T-helper 2 cell treated with Interferon-gamma antibody and Interleukin-4, amounts not matched to agents 5 μg/mL and 100 μg/mL, for 36 hours (primary cell): ENCODE results near the gene RABGEF1.
"Not testable (repeated sequence)": the region's sequence is repeated elsewhere in the genome, so short reads cannot be mapped to it uniquely, and the experiment has no call there.

Source experiments
- DNase-seq: peaks from one replicate; pipeline ENCODE4 v3.0.0; 2021; ENCODE audit warnings: low spot score
- H3K27ac Mint-ChIP-seq: one replicate; pipeline ENCODE4 v1.8.0; 2021; ENCODE audit warnings: mild to moderate bottlenecking, mixed read lengths
- H3K27me3 Mint-ChIP-seq: one replicate; pipeline ENCODE4 v1.8.0; 2021; ENCODE audit warnings: low read depth, mixed read lengths
- H3K36me3 Mint-ChIP-seq: one replicate; pipeline ENCODE4 v1.8.0; 2021; ENCODE audit warnings: low read depth, mixed read lengths
- H3K4me1 Mint-ChIP-seq: one replicate; pipeline ENCODE4 v1.8.0; 2021; ENCODE audit warnings: low read depth, mixed read lengths
- H3K4me3 Mint-ChIP-seq: one replicate; pipeline ENCODE4 v1.8.0; 2022; ENCODE audit warnings: mild to moderate bottlenecking, moderate library complexity, mixed read lengths
- H3K9me3 Mint-ChIP-seq: one replicate; pipeline ENCODE4 v1.8.0; 2021; ENCODE audit warnings: mixed read lengths

RABGEF1 gene

DNA sequence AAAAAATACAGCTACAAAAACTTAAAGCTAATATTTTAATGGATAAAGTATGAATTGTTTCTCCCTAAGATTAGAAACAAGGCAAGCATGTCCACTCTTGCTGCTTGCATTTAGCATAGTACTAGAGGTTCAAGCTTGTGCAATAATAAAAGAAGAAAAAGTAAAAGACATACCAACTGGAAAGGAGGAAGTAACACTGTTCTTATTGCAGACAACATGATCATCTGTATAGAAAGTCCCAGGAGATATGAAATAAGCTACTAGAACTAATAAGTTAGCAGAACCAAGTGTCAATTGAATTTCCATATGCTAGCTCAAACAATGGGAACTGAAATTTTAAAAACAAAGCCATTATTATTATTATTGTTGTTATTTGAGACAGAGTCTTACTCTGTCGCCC lies 20.0 kb upstream of the RABGEF1 start:
- no peak for DNase-seq
- Mint-ChIP-seq H3K9me3 (peaks cover 24% of the 10 kb centered on the region), H3K36me3 (peaks cover 17% of the 10 kb centered on the region), H3K27ac (no peak overlapping the region), H3K4me3 (no peak overlapping the region), H3K4me1 (no peaks in the 10 kb centered on the region), H3K27me3 (no peaks in the 10 kb centered on the region)

DNA sequence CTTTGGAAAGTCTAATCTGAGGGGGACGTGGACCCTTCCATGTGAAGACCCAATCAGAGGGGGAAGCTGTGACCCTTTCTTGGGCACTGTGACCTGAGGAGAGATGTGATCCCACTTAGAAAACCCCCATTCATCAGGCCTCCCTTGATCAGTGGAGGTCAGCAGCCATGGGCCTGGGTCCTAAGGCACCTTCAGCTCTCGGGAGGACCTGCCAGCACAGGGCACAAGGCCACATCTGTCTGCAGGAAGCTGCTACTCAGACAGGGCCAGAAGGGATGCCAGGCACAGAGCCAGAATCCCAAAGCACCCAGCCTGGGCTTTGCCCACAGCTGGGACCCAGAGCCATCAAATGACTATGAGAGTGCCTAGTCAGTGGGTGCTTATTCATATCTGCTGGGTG lies 14.7 kb upstream of the RABGEF1 start:
- no peak overlapping the region for H3K27ac Mint-ChIP-seq
- no peak for DNase-seq
- H3K4me3 Mint-ChIP-seq = no peak overlapping the region
- H3K27me3 Mint-ChIP-seq = no peaks in the 10 kb centered on the region
- peaks cover 20% of the 10 kb centered on the region for H3K36me3 Mint-ChIP-seq
- H3K9me3 Mint-ChIP-seq = peaks cover 25% of the 10 kb centered on the region
- no peaks in the 10 kb centered on the region for H3K4me1 Mint-ChIP-seq

DNA sequence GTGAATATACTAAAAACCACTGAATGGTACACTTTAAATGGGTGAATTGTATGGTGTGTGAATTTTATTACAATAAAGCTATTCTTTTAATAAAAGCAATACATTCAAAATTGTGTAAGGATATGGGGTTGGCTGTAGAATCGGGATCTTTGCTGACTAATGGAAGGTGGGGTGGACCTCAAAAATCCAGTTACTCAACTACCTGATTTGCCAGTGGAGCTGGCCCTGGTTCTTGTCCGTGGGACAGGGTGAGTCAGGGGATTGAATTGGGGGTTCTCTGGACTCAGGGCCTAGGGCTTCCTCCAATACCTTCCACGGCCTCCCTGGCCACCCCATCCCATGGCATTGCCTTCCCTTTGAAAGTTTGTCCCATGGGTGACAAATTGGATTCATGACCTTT lies 13.5 kb upstream of the RABGEF1 start:
- Mint-ChIP-seq H3K4me3 (no peak overlapping the region), H3K27ac (no peak overlapping the region), H3K36me3 (peaks cover 20% of the 10 kb centered on the region), H3K27me3 (no peaks in the 10 kb centered on the region), H3K4me1 (no peaks in the 10 kb centered on the region), H3K9me3 (peaks cover 22% of the 10 kb centered on the region)
- no peak for DNase-seq

DNA sequence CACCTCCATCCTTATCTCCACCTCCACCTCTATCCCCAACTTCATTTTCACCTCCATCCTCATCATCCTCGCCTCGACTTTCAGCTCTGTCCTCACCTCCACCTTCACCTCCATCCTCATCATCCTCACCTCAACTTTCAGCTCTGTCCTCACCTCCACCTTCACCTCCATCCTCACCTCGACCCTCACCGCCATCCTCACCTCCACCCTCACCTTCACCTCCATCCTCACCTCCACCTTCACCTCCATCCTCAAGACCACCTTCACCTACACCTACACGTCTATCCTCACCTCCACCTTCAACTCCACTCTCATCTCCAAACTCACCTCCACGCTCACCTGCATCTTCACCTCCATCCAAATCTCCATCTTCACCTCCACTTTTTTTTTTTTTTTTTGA lies 12.0 kb upstream of the RABGEF1 start:
- no peaks in the 10 kb centered on the region for H3K27me3 Mint-ChIP-seq
- no peak for DNase-seq
- peaks cover 17% of the 10 kb centered on the region for H3K36me3 Mint-ChIP-seq
- H3K9me3 Mint-ChIP-seq = peaks cover 16% of the 10 kb centered on the region
- no peak overlapping the region for H3K27ac Mint-ChIP-seq
- no peaks in the 10 kb centered on the region for H3K4me1 Mint-ChIP-seq
- H3K4me3 Mint-ChIP-seq = no peak overlapping the region

DNA sequence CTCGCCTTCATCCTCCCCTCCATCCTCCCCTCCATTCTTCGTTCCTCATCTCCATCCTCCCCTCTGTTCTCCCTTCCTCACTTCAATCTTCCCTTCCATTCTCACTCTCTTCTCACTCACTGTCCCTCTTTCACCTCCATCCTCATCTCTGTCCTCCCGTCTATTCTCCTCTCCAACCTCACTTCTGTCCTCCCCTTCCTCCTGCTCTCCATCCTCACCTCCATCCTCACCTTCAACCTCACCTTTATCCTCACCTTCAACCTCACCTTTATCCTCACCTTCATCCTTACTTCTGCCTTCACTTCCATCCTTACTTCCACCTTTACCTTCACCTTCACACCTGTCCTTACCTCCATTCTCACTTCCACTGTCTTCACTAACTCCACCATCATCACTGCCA lies 11.3 kb upstream of the RABGEF1 start:
- no peak for DNase-seq
- no peaks in the 10 kb centered on the region for H3K4me1 Mint-ChIP-seq
- H3K27ac Mint-ChIP-seq = no peak overlapping the region
- H3K27me3 Mint-ChIP-seq = no peaks in the 10 kb centered on the region
- H3K9me3 Mint-ChIP-seq = peaks cover 12% of the 10 kb centered on the region
- H3K36me3 Mint-ChIP-seq = peaks cover 14% of the 10 kb centered on the region
- no peak overlapping the region for H3K4me3 Mint-ChIP-seq

DNA sequence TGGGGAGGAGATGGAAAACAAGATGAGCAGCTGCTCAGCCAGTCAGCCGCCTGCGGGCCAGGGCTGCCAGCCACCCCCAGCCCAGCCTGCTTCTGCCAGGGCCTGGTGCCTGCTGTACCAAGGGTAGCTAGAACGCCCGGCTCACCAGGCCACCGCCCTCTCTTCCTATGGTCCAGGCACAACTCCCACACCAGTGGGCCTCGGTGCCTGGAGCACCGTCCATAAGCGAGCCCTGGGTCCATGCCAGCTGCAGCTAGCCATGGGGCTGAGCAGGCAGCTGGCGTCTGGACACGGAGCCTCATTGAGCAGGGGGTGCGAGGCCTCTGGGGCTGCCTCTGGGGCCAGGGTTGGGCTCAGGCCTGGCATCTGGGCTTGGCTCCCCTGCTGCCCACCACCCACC lies 8.5 kb upstream of the RABGEF1 start:
- H3K4me1 Mint-ChIP-seq = peaks cover 2% of the 10 kb centered on the region
- H3K36me3 Mint-ChIP-seq = peaks cover 20% of the 10 kb centered on the region
- H3K9me3 Mint-ChIP-seq = peaks cover 14% of the 10 kb centered on the region
- DNase-seq = no peak
- H3K27me3 Mint-ChIP-seq = no peaks in the 10 kb centered on the region
- no peak overlapping the region for H3K27ac Mint-ChIP-seq
- H3K4me3 Mint-ChIP-seq = no peak overlapping the region

DNA sequence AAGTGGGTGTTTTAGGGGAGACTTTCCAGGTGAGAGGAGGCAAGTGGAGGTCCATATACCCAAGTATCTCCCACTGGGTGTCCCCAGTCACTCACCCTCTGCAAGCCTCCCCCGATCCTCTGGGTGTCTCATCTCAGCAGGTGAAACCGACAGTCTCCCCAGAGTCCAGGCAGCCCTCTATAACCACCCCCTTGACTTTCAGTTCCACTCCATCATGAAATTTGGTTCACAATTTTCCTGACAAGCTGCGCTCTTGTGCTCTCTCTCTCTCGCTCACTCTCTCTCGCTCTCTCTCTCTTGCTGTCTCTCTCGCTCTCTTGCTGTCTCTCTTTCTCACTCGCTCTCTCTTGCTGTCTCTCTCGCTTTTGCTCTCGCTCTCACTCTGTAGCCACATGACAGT lies 8.1 kb upstream of the RABGEF1 start:
- H3K27ac Mint-ChIP-seq = no peak overlapping the region
- H3K4me3 Mint-ChIP-seq = no peak overlapping the region
- peaks cover 14% of the 10 kb centered on the region for H3K9me3 Mint-ChIP-seq
- H3K4me1 Mint-ChIP-seq = peaks cover 2% of the 10 kb centered on the region
- DNase-seq = no peak
- no peaks in the 10 kb centered on the region for H3K27me3 Mint-ChIP-seq
- peaks cover 22% of the 10 kb centered on the region for H3K36me3 Mint-ChIP-seq

DNA sequence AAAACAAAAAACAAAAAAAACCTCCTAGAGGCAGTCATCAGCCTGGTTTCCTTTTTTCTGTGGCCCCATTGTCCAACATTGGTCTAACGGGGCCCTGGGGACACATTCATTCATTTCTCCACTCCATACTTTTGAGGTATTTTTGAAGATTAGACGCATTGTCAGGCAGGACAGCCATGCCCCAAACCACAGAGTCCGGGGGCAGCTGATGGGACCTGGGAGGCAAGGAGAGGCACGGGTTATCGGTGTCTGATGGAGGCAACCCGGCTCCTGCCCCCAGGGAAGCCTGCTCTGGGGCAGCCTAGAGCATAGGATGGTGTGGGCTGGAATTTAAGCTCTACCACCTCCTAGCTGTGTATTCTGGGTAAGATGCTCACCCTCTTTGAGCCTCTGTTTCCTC lies 6.5 kb upstream of the RABGEF1 start:
- H3K36me3 Mint-ChIP-seq = peaks cover 20% of the 10 kb centered on the region

DNA sequence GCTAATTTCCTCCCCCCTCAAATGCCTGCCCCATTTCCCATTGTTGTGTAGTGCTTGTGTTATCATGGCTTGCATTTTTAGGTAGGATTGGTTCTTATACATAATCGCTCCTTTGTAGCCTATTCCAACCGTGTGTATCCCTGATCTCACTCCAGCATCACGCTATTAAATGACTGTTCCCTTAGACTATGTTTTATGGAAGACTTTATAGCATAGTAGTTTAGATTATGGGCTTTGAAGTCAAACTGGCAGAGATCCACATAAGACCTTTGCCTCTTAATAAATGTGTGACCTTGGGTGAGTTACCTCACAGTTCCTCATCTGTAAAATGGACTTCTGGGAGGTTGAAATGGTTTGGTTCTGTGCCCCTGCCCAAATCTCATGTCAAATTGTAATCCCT lies 5.4 kb upstream of the RABGEF1 start:
- no peak for DNase-seq
- Mint-ChIP-seq H3K9me3 (peaks cover 14% of the 10 kb centered on the region), H3K36me3 (peaks cover 22% of the 10 kb centered on the region), H3K4me3 (no peak overlapping the region), H3K27me3 (no peaks in the 10 kb centered on the region), H3K27ac (no peak overlapping the region), H3K4me1 (peaks cover 4% of the 10 kb centered on the region)

More for the DNA sequence above, 6.5 kb upstream of the RABGEF1 start:
- H3K27me3 Mint-ChIP-seq = no peaks in the 10 kb centered on the region
- DNase-seq = no peak
- no peak overlapping the region for H3K4me3 Mint-ChIP-seq
- peaks cover 4% of the 10 kb centered on the region for H3K4me1 Mint-ChIP-seq
- H3K27ac Mint-ChIP-seq = no peak overlapping the region
- peaks cover 14% of the 10 kb centered on the region for H3K9me3 Mint-ChIP-seq

DNA sequence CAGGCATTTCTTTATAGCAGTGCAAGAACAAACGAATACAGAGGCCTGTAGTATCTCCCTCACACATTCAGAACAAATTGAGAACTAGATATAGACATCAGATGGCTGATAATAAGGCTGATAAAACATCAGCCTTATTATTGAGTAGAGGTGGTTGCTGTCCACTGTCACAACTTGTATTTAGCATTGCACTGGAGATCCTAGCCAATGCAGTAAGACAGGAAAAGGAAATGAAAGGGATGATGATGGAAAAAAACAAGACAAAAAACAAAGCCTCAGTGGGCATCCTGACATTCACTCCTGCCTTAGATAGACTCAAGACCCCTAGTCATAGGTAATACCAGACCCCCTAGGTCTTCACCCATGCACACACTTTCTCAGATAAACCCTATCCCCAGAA lies 4.7 kb upstream of the RABGEF1 start:
- H3K27ac Mint-ChIP-seq = no peak overlapping the region
- peaks cover 4% of the 10 kb centered on the region for H3K4me1 Mint-ChIP-seq
- no peak for DNase-seq
- no peaks in the 10 kb centered on the region for H3K27me3 Mint-ChIP-seq
- H3K36me3 Mint-ChIP-seq = peaks cover 25% of the 10 kb centered on the region
- H3K9me3 Mint-ChIP-seq = peaks cover 14% of the 10 kb centered on the region
- no peak overlapping the region for H3K4me3 Mint-ChIP-seq

DNA sequence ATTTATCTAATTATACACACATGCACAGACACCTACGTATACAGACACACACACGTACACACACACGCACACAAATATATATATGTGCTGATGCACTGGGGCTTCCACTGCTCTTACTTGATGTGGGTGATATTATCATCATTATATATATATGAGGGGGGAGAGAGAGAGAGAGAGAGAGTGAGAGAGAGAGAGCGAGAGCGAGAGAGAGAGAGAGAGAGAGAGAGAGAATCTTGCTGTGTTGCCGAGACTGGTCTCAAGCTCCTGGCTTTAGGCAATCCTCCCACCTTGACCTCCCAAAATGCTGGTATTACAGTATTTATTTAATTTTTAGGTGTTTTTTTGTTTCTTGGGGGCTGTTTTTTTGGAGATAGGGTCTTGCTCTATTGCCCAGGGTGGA lies 3.6 kb upstream of the RABGEF1 start:
- Mint-ChIP-seq H3K4me1 (peaks cover 4% of the 10 kb centered on the region), H3K4me3 (no peak overlapping the region), H3K27me3 (no peaks in the 10 kb centered on the region), H3K36me3 (peaks cover 25% of the 10 kb centered on the region), H3K9me3 (peaks cover 14% of the 10 kb centered on the region), H3K27ac (no peak overlapping the region)
- no peak for DNase-seq

DNA sequence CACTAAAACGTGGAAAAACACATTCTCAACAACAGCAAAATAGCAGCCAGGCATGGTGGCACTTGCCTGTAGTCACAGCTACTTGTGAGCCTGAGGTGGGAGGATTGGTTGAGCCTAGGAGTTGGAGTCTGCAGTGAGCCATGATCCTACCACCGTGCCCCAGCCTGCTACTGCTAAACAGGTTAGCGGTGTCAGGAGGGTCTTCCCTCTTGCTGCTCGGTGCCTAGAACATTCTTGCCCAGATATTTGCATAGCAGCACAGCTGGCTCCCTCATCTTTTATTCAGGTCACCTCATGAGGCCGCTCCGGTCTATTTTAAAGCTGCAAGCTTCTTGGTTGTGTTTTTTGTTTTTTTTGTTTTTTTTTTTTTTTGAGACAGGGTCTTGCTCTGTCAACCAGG lies 2.9 kb upstream of the RABGEF1 start:
- peaks cover 7% of the 10 kb centered on the region for H3K4me1 Mint-ChIP-seq
- no peak overlapping the region for H3K27ac Mint-ChIP-seq
- H3K36me3 Mint-ChIP-seq = peaks cover 25% of the 10 kb centered on the region
- H3K27me3 Mint-ChIP-seq = no peaks in the 10 kb centered on the region
- no peak for DNase-seq
- no peak overlapping the region for H3K4me3 Mint-ChIP-seq
- H3K9me3 Mint-ChIP-seq = peaks cover 14% of the 10 kb centered on the region

DNA sequence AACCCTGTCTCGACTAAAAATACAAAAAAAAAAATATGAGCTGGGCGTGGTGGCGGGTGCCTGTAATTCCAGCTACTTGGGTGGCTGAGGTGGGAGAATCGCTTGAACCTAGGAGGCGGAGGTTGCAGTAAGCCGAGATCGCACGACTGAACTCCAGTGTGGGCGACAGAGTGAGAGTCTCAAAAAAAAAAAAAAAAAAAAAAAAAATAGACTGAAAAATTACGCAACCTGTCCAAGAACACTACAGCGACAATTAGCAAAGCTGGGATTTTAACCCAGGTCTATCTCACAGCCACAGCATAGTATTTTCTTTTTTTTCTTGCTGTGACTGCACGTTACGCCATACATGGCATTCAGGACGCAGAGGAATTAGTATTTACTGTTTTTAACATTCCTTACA lies 1.1 kb upstream of the RABGEF1 start:
- H3K27me3 Mint-ChIP-seq = no peaks in the 10 kb centered on the region
- H3K36me3 Mint-ChIP-seq = peaks cover 25% of the 10 kb centered on the region
- DNase-seq = no peak
- H3K27ac Mint-ChIP-seq = peak overlapping the region; percentile 96
- peaks cover 8% of the 10 kb centered on the region for H3K4me1 Mint-ChIP-seq
- H3K9me3 Mint-ChIP-seq = peaks cover 14% of the 10 kb centered on the region
- peak overlapping the region; percentile 96 for H3K4me3 Mint-ChIP-seq

DNA sequence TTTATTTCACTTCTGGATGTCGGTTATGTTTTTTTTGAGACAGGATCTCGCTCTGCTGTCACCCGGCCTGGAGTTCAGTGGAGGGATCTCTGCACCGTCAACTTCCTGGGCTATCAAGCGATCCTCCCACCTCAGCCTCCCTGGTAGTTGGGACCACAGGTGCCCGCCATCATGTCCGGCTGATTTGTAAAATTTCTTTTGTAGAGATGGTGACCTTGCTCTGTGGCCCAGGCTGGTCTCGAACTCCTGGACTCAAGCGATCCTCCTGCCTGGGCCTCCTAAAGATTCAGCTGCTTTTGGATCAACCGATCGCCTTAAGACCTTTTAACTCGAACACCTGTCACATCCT lies 606 bp upstream of the RABGEF1 start:
- Mint-ChIP-seq H3K27me3 (no peaks in the 10 kb centered on the region), H3K27ac (peak overlapping the region; percentile 96), H3K9me3 (peaks cover 14% of the 10 kb centered on the region), H3K4me3 (peak overlapping the region; percentile 96), H3K36me3 (peaks cover 25% of the 10 kb centered on the region), H3K4me1 (peaks cover 8% of the 10 kb centered on the region)
- no peak for DNase-seq

DNA sequence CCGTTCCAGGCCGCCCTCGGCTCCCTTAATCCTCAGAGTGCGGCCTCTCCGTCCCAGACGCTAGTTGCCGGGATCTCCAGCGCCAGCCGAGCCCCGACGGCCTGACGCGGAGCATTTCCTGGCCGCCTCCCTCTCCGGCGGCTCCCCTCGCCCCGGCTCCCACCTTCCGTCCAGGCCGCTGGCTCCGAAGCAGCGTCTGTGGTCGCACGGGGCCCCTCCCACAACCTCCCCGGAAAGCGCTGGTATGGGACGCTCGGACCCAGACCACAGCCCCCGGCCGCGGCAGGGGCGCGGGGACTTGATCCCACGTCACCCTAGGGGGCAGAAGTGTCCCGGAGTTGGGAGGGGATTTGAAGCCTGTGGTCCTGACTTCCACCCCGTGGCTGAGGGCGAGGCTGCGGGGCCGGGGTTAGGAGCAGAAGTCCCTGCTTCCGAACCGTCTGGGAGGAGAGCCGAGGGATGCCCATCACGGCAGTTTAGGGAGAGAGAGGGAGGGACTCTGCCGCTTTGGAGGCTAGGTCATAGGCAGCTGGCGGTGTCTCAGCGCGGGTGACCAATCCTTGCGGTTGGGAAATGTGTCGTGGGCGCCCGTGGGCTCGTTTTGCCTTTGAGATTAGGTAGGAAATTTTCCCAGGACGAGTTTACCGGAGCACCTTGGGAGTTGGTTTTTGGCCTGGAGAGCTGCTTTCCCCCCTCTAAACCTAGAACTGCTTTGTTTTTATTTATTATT lies 612 bp downstream of the RABGEF1 start:
- not testable (repeated sequence) for H3K9me3 Mint-ChIP-seq, H3K27me3 Mint-ChIP-seq
- H3K4me3 Mint-ChIP-seq = peak overlapping the region; percentile 96
- peak; percentile 43 for DNase-seq
- H3K4me1 Mint-ChIP-seq = peaks cover 10% of the 10 kb centered on the region
- H3K27ac Mint-ChIP-seq = peak overlapping the region; percentile 80
- peaks cover 14% of the 10 kb centered on the region for H3K36me3 Mint-ChIP-seq
